Chondrocyte (in vitro differentiated cells): ENCODE measurements around the gene CADPS2. TPM values are rescaled to one million over a fixed set of nuclear protein-coding genes. Genes with fewer than 3 reads are reported as not detected.

Experiments
- DNase-seq: peaks from one replicate; pipeline ENCODE4 v3.0.0; 2021; ENCODE audit warnings: mixed read lengths, low spot score
- H3K27ac Mint-ChIP-seq: one replicate; pipeline ENCODE4 v1.8.0; 2021; ENCODE audit warnings: mild to moderate bottlenecking, moderate library complexity, mixed read lengths; ENCODE audit not compliant: unreplicated experiment
- H3K27me3 Mint-ChIP-seq: 2 replicates; pipeline ENCODE4 v1.8.0; 2021; ENCODE audit warnings: low read depth, mixed read lengths
- H3K36me3 Mint-ChIP-seq: 2 replicates; pipeline ENCODE4 v1.8.0; 2021; ENCODE audit warnings: low read depth, mixed read lengths
- H3K4me1 Mint-ChIP-seq: 2 replicates; pipeline ENCODE4 v1.8.0; 2021; ENCODE audit warnings: low read depth, mild to moderate bottlenecking, mixed read lengths
- H3K4me3 Mint-ChIP-seq: one replicate; pipeline ENCODE4 v1.8.0; 2021; ENCODE audit warnings: mild to moderate bottlenecking, moderate library complexity, mixed read lengths; ENCODE audit not compliant: unreplicated experiment
- H3K9me3 Mint-ChIP-seq: 2 replicates; pipeline ENCODE4 v1.8.0; 2021; ENCODE audit warnings: low read depth, mixed read lengths
- CTCF ChIP-seq: fragments of 200-600 bp; sonication (generic); IDR thresholded peaks from 2 replicates; pipeline ENCODE4 v1.5.0; 2021; ENCODE audit warnings: antibody characterized with exemption, mild to moderate bottlenecking, moderate library complexity
- total RNA-seq: library from RNA; stranded (reverse); gene quantifications from 3 replicates; pipeline ENCODE4 v1.2.1, GENCODE V29; 2021

The CADPS2 gene
- total RNA-seq, 1 donor from 2014 or later = 0.32 TPM

GRCh38 chr7:122343601-122344302 lies 542.5 kb downstream of the CADPS2 start:
- H3K27ac Mint-ChIP-seq = no peak overlapping the region
- no peaks in the 10 kb centered on the region for H3K36me3 Mint-ChIP-seq
- no peak overlapping the region for H3K4me3 Mint-ChIP-seq
- no peak for TF ChIP-seq CTCF
- H3K4me1 Mint-ChIP-seq = no peaks in the 10 kb centered on the region
- DNase-seq = no peak
- peaks cover 9% of the 10 kb centered on the region for H3K27me3 Mint-ChIP-seq
- no peaks in the 10 kb centered on the region for H3K9me3 Mint-ChIP-seq

GRCh38 chr7:122340427-122340826 lies 545.8 kb downstream of the CADPS2 start:
- TF ChIP-seq CTCF = no peak
- Mint-ChIP-seq H3K36me3 (no peaks in the 10 kb centered on the region), H3K27ac (no peak overlapping the region), H3K9me3 (no peaks in the 10 kb centered on the region), H3K4me3 (no peak overlapping the region), H3K4me1 (no peaks in the 10 kb centered on the region), H3K27me3 (peaks cover 5% of the 10 kb centered on the region)
- DNase-seq = no peak

GRCh38 chr7:122339145-122339904 lies 546.9 kb downstream of the CADPS2 start:
- TF ChIP-seq CTCF = no peak

GRCh38 chr7:122337011-122337410 lies 549.2 kb downstream of the CADPS2 start:
- no peak for TF ChIP-seq CTCF
- Mint-ChIP-seq H3K4me3 (no peak overlapping the region), H3K36me3 (no peaks in the 10 kb centered on the region), H3K9me3 (no peaks in the 10 kb centered on the region), H3K27ac (no peak overlapping the region), H3K4me1 (no peaks in the 10 kb centered on the region), H3K27me3 (peaks cover 9% of the 10 kb centered on the region)
- DNase-seq = no peak

More at GRCh38 chr7:122339145-122339904, 546.9 kb downstream of the CADPS2 start:
- Mint-ChIP-seq H3K27ac (no peak overlapping the region), H3K27me3 (peaks cover 7% of the 10 kb centered on the region), H3K9me3 (no peaks in the 10 kb centered on the region), H3K36me3 (no peaks in the 10 kb centered on the region), H3K4me3 (no peak overlapping the region), H3K4me1 (no peaks in the 10 kb centered on the region)
- DNase-seq = no peak

GRCh38 chr7:122329145-122329802 lies 557.0 kb downstream of the CADPS2 start:
- no peak for DNase-seq
- Mint-ChIP-seq H3K27ac (no peak overlapping the region), H3K4me3 (no peak overlapping the region), H3K4me1 (no peaks in the 10 kb centered on the region), H3K36me3 (no peaks in the 10 kb centered on the region), H3K9me3 (no peaks in the 10 kb centered on the region), H3K27me3 (peaks cover 32% of the 10 kb centered on the region)
- no peak for TF ChIP-seq CTCF
